Activated CD8-positive, alpha-beta memory T cell treated with anti-CD3 and anti-CD28 coated beads, Interleukin-2, amount 10 ng/mL, durations not matched to agents 7 days and 5 days (primary cell): ENCODE data around the gene PTGDS. TPM values are rescaled to one million over a fixed set of nuclear protein-coding genes. Genes with fewer than 3 reads are reported as not detected.

ENCODE experiments used
- ATAC-seq: fragments of 150-1000 bp; cut with Tn5 transposase; one replicate; pipeline ENCODE4 v1.10.0; 2021; ENCODE audit warnings: moderate library complexity
- CTCF ChIA-PET: fragments of 350-600 bp; sonication (Branson Sonifier 250); formaldehyde crosslinking; loops from one replicate; lab custom pipeline; 2021; ENCODE audit warnings: antibody characterized with exemption; lab: Charles Lee
- DNase-seq: peaks from one replicate; pipeline ENCODE4 v3.0.0-alpha.2; 2020
- H3K27ac Mint-ChIP-seq: one replicate; pipeline ENCODE4 v1.8.0; 2021; ENCODE audit warnings: mild to moderate bottlenecking, mixed read lengths
- H3K27me3 Mint-ChIP-seq: one replicate; pipeline ENCODE4 v1.8.0; 2021; ENCODE audit warnings: mixed read lengths
- H3K36me3 Mint-ChIP-seq: one replicate; pipeline ENCODE4 v1.8.0; 2021; ENCODE audit warnings: mild to moderate bottlenecking, mixed read lengths
- H3K4me1 Mint-ChIP-seq: one replicate; pipeline ENCODE4 v1.8.0; 2021; ENCODE audit warnings: mixed read lengths
- H3K4me3 Mint-ChIP-seq: one replicate; pipeline ENCODE4 v1.8.0; 2021; ENCODE audit warnings: mild to moderate bottlenecking, moderate library complexity, mixed read lengths
- H3K9me3 Mint-ChIP-seq: one replicate; pipeline ENCODE4 v1.8.0; 2022; ENCODE audit warnings: low read depth, mixed read lengths
- total RNA-seq, 2 experiments: library from RNA; stranded (reverse); gene quantifications; one replicate each; pipeline ENCODE4 v1.2.3, GENCODE V29; 2021

PTGDS gene
- total RNA-seq, 2 experiments from 2014 or later: 1.2 to 3.2 TPM

GRCh38 chr9:136949239-136949816 lies 28.0 kb upstream of the PTGDS start:
- ATAC-seq: no peak
- Mint-ChIP-seq H3K4me1 (peaks cover 13% of the 10 kb centered on the region), H3K4me3 (peak overlapping the region; percentile 76), H3K27me3 (no peaks in the 10 kb centered on the region), H3K36me3 (no peaks in the 10 kb centered on the region), H3K9me3 (no peaks in the 10 kb centered on the region), H3K27ac (peak overlapping the region; percentile 84)
- no peak for DNase-seq
- CTCF ChIA-PET: interaction anchor here (1.3 to 7.3 kb wide), 5 partner anchors 10 to 149 kb away, joined by 4 to 183 read pairs (median 15); partner anchors contain the start of genes FUT7 and PAXX

- CTCF ChIA-PET: interaction anchor here (0.9 to 7.3 kb wide), 6 partner anchors 25 to 108 kb away, joined by 3 to 183 read pairs (median 6); partner anchors contain the start of genes AJM1, FUT7 and PAXX
- Mint-ChIP-seq H3K4me3 (peak overlapping the region; percentile 76), H3K4me1 (peaks cover 9% of the 10 kb centered on the region), H3K36me3 (no peaks in the 10 kb centered on the region), H3K27ac (peak overlapping the region; percentile 84), H3K27me3 (no peaks in the 10 kb centered on the region), H3K9me3 (no peaks in the 10 kb centered on the region)
- DNase-seq (peak; percentile 99), ATAC-seq (peak; percentile 97)
Measured at GRCh38 chr9:136949817-136950655, 27.3 kb upstream of the PTGDS start.

DNA sequence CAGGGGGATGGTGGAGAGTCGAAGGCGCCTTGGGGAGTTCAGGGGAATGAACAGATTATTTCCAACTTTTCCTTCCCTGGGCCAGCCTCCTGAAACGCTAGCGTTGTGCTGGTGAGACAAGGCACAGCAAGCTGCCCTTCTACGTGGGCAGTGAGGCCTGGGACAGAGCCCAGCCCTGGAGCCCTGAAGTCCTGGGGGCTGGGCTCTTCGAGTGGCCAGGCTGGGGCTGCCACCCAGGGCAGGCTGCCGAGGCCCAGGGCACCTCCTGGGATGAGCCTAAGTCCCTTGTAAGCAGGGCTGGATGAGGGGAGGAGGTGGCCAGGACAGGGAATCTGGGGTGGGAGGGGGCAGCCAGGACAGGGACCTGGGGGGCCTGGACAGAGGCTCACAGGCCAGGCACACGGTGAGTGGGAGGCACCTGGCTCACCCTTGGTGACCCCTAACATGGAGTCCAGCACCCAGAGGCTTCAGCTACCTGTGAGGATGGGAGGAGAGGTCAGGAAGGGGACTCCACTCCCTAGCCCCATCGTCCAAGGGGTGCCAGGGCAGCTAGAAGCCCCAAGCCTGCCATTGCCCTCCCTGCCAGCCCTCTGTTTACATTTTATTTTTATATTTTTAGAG lies 26.5 kb upstream of the PTGDS start:
- Mint-ChIP-seq H3K27ac (peak overlapping the region; percentile 82), H3K36me3 (no peaks in the 10 kb centered on the region), H3K4me3 (peak overlapping the region; percentile 73), H3K9me3 (no peaks in the 10 kb centered on the region), H3K4me1 (peaks cover 5% of the 10 kb centered on the region), H3K27me3 (no peaks in the 10 kb centered on the region)
- DNase-seq: no peak
- CTCF ChIA-PET: interaction anchor here (0.9 to 1.8 kb wide), 5 partner anchors 25 to 109 kb away, joined by 3 to 9 read pairs (median 4); partner anchors contain the start of genes AJM1 and PAXX
- no peak for ATAC-seq

GRCh38 chr9:136951541-136952320 lies 25.6 kb upstream of the PTGDS start, which contains the start of gene LCN12:
Gene LCN12 (plus strand): TSS chr9:136952273. CDS start chr9:136952328, 55 bp downstream.
- Mint-ChIP-seq H3K27ac (no peak within 1 kb of the TSS), H3K27me3 (no peaks in the 10 kb centered on the region), H3K36me3 (peaks cover 1% of the 10 kb centered on the region), H3K4me1 (peaks cover 5% of the 10 kb centered on the region), H3K9me3 (peaks cover 5% of the 10 kb centered on the region), H3K4me3 (no peak within 1 kb of the TSS)
- DNase-seq: no peak
- ATAC-seq: no peak
- CTCF ChIA-PET: interaction anchor here (0.6 to 1.8 kb wide), 5 partner anchors 24 to 116 kb away, joined by 3 to 9 read pairs (median 4); partner anchors contain the start of gene AJM1

DNA sequence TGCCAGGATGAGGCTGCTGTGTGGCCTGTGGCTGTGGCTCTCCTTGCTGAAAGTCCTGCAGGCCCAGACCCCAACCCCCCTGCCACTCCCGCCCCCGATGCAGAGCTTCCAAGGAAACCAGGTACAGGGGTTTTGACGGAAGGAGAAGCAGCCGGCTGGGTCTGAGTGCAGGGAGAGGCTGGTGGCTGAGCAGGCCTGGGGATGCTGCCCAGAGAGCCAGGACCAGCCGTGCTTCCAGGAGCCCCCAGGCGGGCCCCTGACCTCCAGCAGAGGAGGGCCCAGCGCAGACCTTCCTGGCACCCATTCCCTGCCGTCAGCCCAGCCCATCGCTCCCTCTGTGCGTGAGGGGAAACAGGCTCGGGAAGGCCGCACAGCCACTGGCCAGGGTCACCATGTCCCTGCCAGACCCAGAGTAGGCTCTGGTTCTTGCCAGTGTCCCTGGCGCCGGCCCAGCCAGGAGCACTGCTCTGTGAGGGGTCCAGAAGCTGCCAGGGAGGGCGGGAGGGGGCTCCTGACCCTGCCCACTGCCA lies 24.9 kb upstream of the PTGDS start:
- ATAC-seq (no peak), DNase-seq (no peak)
- Mint-ChIP-seq H3K36me3 (peaks cover 2% of the 10 kb centered on the region), H3K4me3 (no peak overlapping the region), H3K4me1 (peaks cover 5% of the 10 kb centered on the region), H3K27ac (no peak overlapping the region), H3K9me3 (peaks cover 6% of the 10 kb centered on the region), H3K27me3 (no peaks in the 10 kb centered on the region)
- CTCF ChIA-PET: interaction anchor here (1.8 kb wide), 1 partner anchor 83 kb away, joined by 7 read pairs; no protein-coding TSS in a partner anchor

GRCh38 chr9:136952876-136953770 lies 24.2 kb upstream of the PTGDS start:
- Mint-ChIP-seq H3K4me3 (no peak overlapping the region), H3K4me1 (peaks cover 4% of the 10 kb centered on the region), H3K27ac (no peak overlapping the region), H3K36me3 (peaks cover 2% of the 10 kb centered on the region), H3K27me3 (no peaks in the 10 kb centered on the region), H3K9me3 (peaks cover 6% of the 10 kb centered on the region)
- no peak for DNase-seq
- ATAC-seq: no peak
- CTCF ChIA-PET: interaction anchor here (0.7 to 1.6 kb wide), 3 partner anchors 8 to 82 kb away, joined by 3 to 5 read pairs (median 4); partner anchors contain the start of genes C8G and FBXW5

- no peak for DNase-seq
- Mint-ChIP-seq H3K27ac (no peak overlapping the region), H3K9me3 (peaks cover 6% of the 10 kb centered on the region), H3K36me3 (peaks cover 2% of the 10 kb centered on the region), H3K4me1 (peaks cover 2% of the 10 kb centered on the region), H3K27me3 (no peaks in the 10 kb centered on the region), H3K4me3 (no peak overlapping the region)
- ATAC-seq: no peak
- CTCF ChIA-PET: interaction anchor here (1.1 to 1.6 kb wide), 2 partner anchors 9 to 81 kb away, joined by 4 to 5 read pairs; partner anchors contain the start of genes C8G and FBXW5
Measured at GRCh38 chr9:136953771-136954269, 23.5 kb upstream of the PTGDS start.

GRCh38 chr9:136954270-136955083 lies 22.8 kb upstream of the PTGDS start:
- H3K27me3 Mint-ChIP-seq: no peaks in the 10 kb centered on the region
- no peak overlapping the region for H3K27ac Mint-ChIP-seq
- peaks cover 6% of the 10 kb centered on the region for H3K9me3 Mint-ChIP-seq
- H3K4me1 Mint-ChIP-seq: peaks cover 2% of the 10 kb centered on the region
- H3K36me3 Mint-ChIP-seq: peaks cover 2% of the 10 kb centered on the region
- H3K4me3 Mint-ChIP-seq: no peak overlapping the region
- ATAC-seq (no peak), DNase-seq (no peak)
- CTCF ChIA-PET: interaction anchor here (0.6 to 1.6 kb wide), 4 partner anchors 9 to 168 kb away, joined by 3 to 5 read pairs (median 4); partner anchors contain the start of genes C8G and FBXW5

DNA sequence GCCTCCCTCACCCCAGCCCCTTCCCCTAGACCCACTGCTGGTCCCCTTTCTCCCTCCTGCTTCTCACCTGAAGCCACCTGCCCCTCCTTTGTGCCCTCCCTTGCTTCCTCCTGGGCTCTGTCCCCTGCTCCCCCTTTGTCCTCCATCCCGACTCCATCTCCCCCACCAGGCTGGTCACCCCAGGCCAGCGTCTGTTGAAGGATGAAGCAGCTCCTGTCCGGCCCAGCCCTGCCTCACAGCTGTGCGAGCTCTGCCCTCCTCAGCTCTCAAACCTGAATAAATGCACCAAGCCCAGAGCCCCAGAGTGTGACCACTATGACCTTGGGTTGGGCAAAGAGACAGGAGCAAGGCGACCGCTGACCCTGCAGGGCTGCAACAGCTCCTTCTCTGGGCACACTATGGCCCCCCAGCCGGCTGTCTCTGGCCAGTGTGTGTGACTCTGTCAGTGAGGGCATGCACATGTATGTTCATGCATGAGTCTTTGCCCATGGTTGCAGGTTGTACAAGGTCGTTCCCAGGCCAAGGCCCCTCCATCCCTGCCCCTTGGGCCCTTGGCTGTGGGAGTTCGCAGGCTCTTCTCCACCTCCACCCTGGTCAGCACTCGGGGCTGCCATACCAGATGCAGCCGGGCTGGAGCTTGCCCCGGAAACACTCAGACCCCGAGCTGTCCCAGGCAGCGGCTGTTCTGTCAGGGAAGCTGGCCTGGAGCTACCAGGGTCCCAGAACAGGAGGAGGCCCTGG lies 21.9 kb upstream of the PTGDS start:
- no peak overlapping the region for H3K27ac Mint-ChIP-seq

GRCh38 chr9:136955943-136956335 lies 21.4 kb upstream of the PTGDS start:
- no peak for ATAC-seq

More for the DNA sequence above, 21.9 kb upstream of the PTGDS start:
- Mint-ChIP-seq H3K4me1 (peaks cover 5% of the 10 kb centered on the region), H3K36me3 (peaks cover 2% of the 10 kb centered on the region), H3K9me3 (peaks cover 6% of the 10 kb centered on the region), H3K27me3 (no peaks in the 10 kb centered on the region), H3K4me3 (no peak overlapping the region)
- DNase-seq (no peak), ATAC-seq (no peak)
- CTCF ChIA-PET: interaction anchor here (0.6 to 1.1 kb wide), 2 partner anchors 9 to 167 kb away, joined by 3 to 4 read pairs; no protein-coding TSS in a partner anchor

More at GRCh38 chr9:136955943-136956335, 21.4 kb upstream of the PTGDS start:
- no peak for DNase-seq
- Mint-ChIP-seq H3K4me3 (no peak overlapping the region), H3K9me3 (peaks cover 6% of the 10 kb centered on the region), H3K36me3 (peaks cover 2% of the 10 kb centered on the region), H3K27me3 (no peaks in the 10 kb centered on the region), H3K4me1 (peaks cover 10% of the 10 kb centered on the region), H3K27ac (no peak overlapping the region)
- CTCF ChIA-PET: interaction anchor here (1.1 kb wide), 1 partner anchor 10 kb away, joined by 3 read pairs; no protein-coding TSS in a partner anchor
